Glutamatergic neuron (in vitro differentiated cells): ENCODE measurements around the gene THBS4. TPM values are rescaled to one million over a fixed set of nuclear protein-coding genes. Genes with fewer than 3 reads are reported as not detected.

ENCODE experiments used
- DNase-seq: peaks from one replicate; pipeline ENCODE4 v3.0.0; 2022
- H3K27ac Mint-ChIP-seq: one replicate; pipeline ENCODE4 v1.8.0; 2020; ENCODE audit warnings: mild to moderate bottlenecking, mixed read lengths, inconsistent platforms; ENCODE audit not compliant: unreplicated experiment
- H3K27me3 Mint-ChIP-seq: one replicate; pipeline ENCODE4 v1.8.0; 2020; ENCODE audit warnings: mild to moderate bottlenecking, moderate library complexity, mixed read lengths, inconsistent platforms; ENCODE audit not compliant: unreplicated experiment
- H3K36me3 Mint-ChIP-seq: one replicate; pipeline ENCODE4 v1.8.0; 2020; ENCODE audit warnings: mild to moderate bottlenecking, mixed read lengths, inconsistent platforms; ENCODE audit not compliant: unreplicated experiment
- H3K4me1 Mint-ChIP-seq: one replicate; pipeline ENCODE4 v1.8.0; 2020; ENCODE audit warnings: mild to moderate bottlenecking, low read depth, mixed read lengths, inconsistent platforms; ENCODE audit not compliant: unreplicated experiment
- H3K4me3 Mint-ChIP-seq: one replicate; pipeline ENCODE4 v1.8.0; 2020; ENCODE audit warnings: mild to moderate bottlenecking, mixed read lengths, inconsistent platforms; ENCODE audit not compliant: unreplicated experiment
- H3K9me3 Mint-ChIP-seq: one replicate; pipeline ENCODE4 v1.8.0; 2020; ENCODE audit warnings: mild to moderate bottlenecking, moderate library complexity, mixed read lengths, inconsistent platforms; ENCODE audit not compliant: unreplicated experiment
- total RNA-seq: library from RNA; stranded (reverse); fragmentation: NEBNext Ultra II Directional; extraction: Animal tissue kit (Norgen Biotek cat#: 25700); gene quantifications from one replicate; pipeline ENCODE4 v1.2.1, GENCODE V29; 2021; ENCODE audit not compliant: unreplicated experiment
- TF ChIP-seq, protein P1 (sequence below): fragments of 200-600 bp; sonication (generic); IDR thresholded peaks from one replicate; pipeline ENCODE4 v1.5.0; 2021; ENCODE audit not compliant: partially characterized antibody, unreplicated experiment

Gene THBS4
- total RNA-seq, 1 donor from 2014 or later = 41.1 TPM

DNA sequence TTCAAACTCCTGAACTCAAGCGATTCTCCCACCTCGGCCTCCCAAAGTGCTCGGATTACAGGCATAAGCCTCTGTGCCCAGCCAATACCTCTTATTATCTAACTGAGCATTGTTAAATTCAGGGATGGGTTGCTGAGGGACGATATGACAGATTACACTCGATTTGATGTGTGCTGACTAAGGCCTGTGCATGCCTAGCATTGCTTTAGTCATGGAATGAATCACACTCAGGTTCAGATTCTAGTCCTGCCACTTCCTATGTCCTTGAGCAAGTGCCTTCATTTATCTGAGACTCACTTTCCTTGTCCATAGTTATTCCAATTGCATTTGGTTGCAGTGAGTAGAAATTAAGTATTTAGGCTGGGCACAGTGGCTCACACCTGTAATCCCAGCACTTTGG lies 19.5 kb downstream of the THBS4 start:
- Mint-ChIP-seq H3K36me3 (no peaks in the 10 kb centered on the region), H3K27ac (no peak overlapping the region), H3K27me3 (no peaks in the 10 kb centered on the region), H3K4me3 (no peak overlapping the region), H3K9me3 (no peaks in the 10 kb centered on the region), H3K4me1 (no peaks in the 10 kb centered on the region)
- TF ChIP-seq, protein P1, sequence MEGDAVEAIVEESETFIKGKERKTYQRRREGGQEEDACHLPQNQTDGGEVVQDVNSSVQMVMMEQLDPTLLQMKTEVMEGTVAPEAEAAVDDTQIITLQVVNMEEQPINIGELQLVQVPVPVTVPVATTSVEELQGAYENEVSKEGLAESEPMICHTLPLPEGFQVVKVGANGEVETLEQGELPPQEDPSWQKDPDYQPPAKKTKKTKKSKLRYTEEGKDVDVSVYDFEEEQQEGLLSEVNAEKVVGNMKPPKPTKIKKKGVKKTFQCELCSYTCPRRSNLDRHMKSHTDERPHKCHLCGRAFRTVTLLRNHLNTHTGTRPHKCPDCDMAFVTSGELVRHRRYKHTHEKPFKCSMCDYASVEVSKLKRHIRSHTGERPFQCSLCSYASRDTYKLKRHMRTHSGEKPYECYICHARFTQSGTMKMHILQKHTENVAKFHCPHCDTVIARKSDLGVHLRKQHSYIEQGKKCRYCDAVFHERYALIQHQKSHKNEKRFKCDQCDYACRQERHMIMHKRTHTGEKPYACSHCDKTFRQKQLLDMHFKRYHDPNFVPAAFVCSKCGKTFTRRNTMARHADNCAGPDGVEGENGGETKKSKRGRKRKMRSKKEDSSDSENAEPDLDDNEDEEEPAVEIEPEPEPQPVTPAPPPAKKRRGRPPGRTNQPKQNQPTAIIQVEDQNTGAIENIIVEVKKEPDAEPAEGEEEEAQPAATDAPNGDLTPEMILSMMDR = no peak
- no peak for DNase-seq

DNA sequence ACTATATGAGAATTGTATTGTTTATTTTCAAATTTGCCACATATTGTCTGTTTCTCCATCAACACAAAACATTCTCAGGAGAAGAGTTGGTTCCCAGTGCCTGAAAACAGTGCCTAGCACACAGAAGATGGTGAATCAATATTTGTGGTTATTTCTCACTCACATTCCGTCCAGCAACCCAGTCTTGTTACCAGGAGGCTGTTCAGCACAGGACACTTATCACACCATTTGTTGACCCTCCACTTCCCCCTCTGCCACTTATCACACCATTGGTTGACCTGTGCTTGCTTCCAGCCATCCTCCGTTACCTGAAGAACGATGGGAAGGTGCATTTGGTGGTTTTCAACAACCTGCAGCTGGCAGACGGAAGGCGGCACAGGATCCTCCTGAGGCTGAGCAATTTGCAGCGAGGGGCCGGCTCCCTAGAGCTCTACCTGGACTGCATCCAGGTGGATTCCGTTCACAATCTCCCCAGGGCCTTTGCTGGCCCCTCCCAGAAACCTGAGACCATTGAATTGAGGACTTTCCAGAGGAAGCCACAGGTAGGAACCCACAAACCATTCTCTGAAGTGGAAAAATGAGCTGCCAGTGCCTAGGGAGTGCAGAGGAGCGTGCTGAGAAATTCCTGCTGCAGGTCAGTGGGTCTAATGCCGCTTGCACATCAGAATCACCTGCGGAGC lies 20.5 kb downstream of the THBS4 start:
- Mint-ChIP-seq H3K27ac (no peak overlapping the region), H3K27me3 (no peaks in the 10 kb centered on the region), H3K36me3 (no peaks in the 10 kb centered on the region), H3K4me3 (no peak overlapping the region), H3K9me3 (no peaks in the 10 kb centered on the region), H3K4me1 (no peaks in the 10 kb centered on the region)
- TF ChIP-seq, protein P1 = no peak
- DNase-seq = no peak

DNA sequence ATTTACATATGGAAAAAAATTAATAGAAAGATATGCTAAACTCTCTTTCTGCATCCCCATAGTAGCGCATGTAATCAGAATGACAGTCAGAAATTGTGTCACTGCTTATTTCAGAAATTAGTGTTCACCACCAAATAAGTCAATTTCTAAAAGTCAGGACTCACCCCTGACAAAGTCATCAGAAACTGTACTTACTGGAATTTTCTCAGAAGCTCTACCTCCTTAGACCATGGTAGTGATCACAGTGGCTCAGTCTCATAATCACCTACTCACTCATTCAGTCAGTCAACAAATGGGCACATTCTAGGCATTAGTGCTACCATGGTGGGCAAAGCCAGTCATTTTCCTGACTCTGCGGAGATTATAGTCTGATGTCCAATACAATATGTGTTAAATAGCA lies 22.0 kb downstream of the THBS4 start:
- H3K36me3 Mint-ChIP-seq = no peaks in the 10 kb centered on the region
- H3K9me3 Mint-ChIP-seq = no peaks in the 10 kb centered on the region
- H3K27me3 Mint-ChIP-seq = no peaks in the 10 kb centered on the region
- H3K4me1 Mint-ChIP-seq = no peaks in the 10 kb centered on the region
- H3K4me3 Mint-ChIP-seq = no peak overlapping the region
- H3K27ac Mint-ChIP-seq = no peak overlapping the region
- TF ChIP-seq, protein P1 = no peak
- no peak for DNase-seq

DNA sequence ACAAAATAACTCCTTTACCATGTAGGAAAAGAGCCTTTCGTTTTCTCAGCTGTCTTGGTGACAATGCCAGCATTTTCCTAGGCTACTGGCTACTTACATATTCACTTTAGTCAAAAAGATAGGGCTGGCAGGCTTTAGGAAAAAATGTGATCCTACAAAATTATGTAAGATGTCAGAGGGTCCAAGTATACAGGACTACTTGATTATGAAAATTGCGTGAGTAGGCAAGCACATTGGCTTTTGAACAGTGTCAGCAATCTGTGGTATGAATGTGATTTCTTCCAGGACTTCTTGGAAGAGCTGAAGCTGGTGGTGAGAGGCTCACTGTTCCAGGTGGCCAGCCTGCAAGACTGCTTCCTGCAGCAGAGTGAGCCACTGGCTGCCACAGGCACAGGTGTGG lies 22.8 kb downstream of the THBS4 start:
- DNase-seq = no peak
- Mint-ChIP-seq H3K27me3 (no peaks in the 10 kb centered on the region), H3K4me3 (no peak overlapping the region), H3K27ac (no peak overlapping the region), H3K36me3 (no peaks in the 10 kb centered on the region), H3K4me1 (no peaks in the 10 kb centered on the region), H3K9me3 (no peaks in the 10 kb centered on the region)
- TF ChIP-seq, protein P1 = no peak

DNA sequence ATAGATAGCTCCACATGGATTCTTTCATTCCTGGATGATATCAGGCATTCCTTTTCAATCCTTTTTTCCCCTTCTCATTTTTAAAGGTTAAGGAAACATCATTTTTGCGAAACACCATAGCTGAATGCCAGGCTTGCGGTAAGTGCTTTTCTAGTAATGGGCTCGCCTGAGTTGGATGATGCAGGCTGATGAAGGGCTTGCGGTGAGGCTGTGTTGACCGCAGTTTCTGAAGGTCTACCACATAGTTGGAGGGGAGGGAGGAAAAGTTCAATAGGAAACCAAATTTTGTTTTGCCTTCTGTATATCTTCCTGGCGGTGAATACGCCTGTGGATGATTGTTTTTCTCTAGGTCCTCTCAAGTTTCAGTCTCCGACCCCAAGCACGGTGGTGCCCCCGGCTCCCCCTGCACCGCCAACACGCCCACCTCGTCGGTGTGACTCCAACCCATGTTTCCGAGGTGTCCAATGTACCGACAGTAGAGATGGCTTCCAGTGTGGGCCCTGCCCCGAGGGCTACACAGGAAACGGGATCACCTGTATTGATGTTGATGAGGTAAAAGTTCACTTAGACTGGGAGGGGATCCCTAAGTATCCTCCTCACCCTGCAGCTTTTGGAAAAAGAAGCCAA lies 24.3 kb downstream of the THBS4 start:
- TF ChIP-seq, protein P1 = no peak
- Mint-ChIP-seq H3K9me3 (no peaks in the 10 kb centered on the region), H3K27me3 (no peaks in the 10 kb centered on the region), H3K4me1 (no peaks in the 10 kb centered on the region), H3K27ac (no peak overlapping the region), H3K4me3 (no peak overlapping the region), H3K36me3 (no peaks in the 10 kb centered on the region)
- DNase-seq = no peak
